Esophagus squamous epithelium (tissue), 5 donors: ENCODE data around the gene CEP295NL. TPM values are rescaled to one million over a fixed set of nuclear protein-coding genes. Genes with fewer than 3 reads are reported as not detected.
"Not testable (repeated sequence)": the region's sequence is repeated elsewhere in the genome, so short reads cannot be mapped to it uniquely, and the experiment has no call there.

Experiments used
- DNase-seq: peaks from one replicate; lab custom pipeline; 2025; lab: John Stamatoyannopoulos, UW
- H3K27ac ChIP-seq, 4 donors: fragments of 200-600 bp; sonication (generic); one replicate each; pipeline ENCODE4 v1.5.1; 2016 to 2019; ENCODE audit warnings: mild to moderate bottlenecking in 1 of 4
- H3K27me3 ChIP-seq, 4 donors: fragments of 200-600 bp; sonication (generic); 1 replicate in 3 of 4; 2 replicates in 1 of 4; pipeline versions ENCODE4 v1.5.1 to v1.6.0; 2017 to 2021; ENCODE audit warnings: antibody characterized with exemption in 1 of 4
- H3K36me3 ChIP-seq, 3 donors: fragments of 200-600 bp; sonication (generic); one replicate each; pipeline ENCODE4 v1.5.1; 2016 to 2019
- H3K4me1 ChIP-seq, 3 donors: fragments of 200-600 bp; sonication (generic); one replicate each; pipeline ENCODE4 v1.5.1; 2017 to 2019
- H3K4me3 ChIP-seq, 4 donors: fragments of 200-600 bp; sonication (generic); 1 replicate in 3 of 4; 2 replicates in 1 of 4; pipeline ENCODE4 v1.5.1; 2016 to 2019; ENCODE audit warnings: mild to moderate bottlenecking in 2 of 4, moderate library complexity in 1 of 4
- H3K9me3 ChIP-seq, 3 donors: fragments of 200-600 bp; sonication (generic); one replicate each; pipeline ENCODE4 v1.5.1; 2016 to 2019
- CTCF ChIP-seq, 6 experiments: fragments of 450-650 bp in 4 of 6; fragments of 200-600 bp in 2 of 6; sonication (generic) in 2 of 6; IDR thresholded peaks; one replicate each; pipeline ENCODE4 v1.5.1; 2016 to 2019; ENCODE audit warnings: antibody characterized with exemption in 6 of 6, mild to moderate bottlenecking in 4 of 6, moderate library complexity in 4 of 6
- POLR2A ChIP-seq, 4 donors: fragments of 450-650 bp; IDR thresholded peaks; one replicate each; pipeline ENCODE4 v1.6.1; 2017; ENCODE audit warnings: antibody characterized with exemption in 4 of 4, mild to moderate bottlenecking in 4 of 4, moderate library complexity in 3 of 4
- WGBS, 2 donors: methylation state at CpG; one replicate each; pipeline ENCODE4 v1.1.5; 2018; 5-methylcytosine and 5-hydroxymethylcytosine counted together
- intact Hi-C: fragments of 100-400 bp; cut with DNase I; formaldehyde crosslinking; loops from one replicate; pipeline ENCODE4 v1.15.0; 2022
- total RNA-seq, 4 donors: library from RNA; depleted of rRNA; stranded (reverse); fragments of >200 nt; gene quantifications; one replicate each; pipeline ENCODE4 v1.1.0, GENCODE V29; 2016
- donor health status: DM: yes; HTN: yes; CAD: no.

CEP295NL gene
- total RNA-seq, 4 donors from 2014 or later, result 0.42 to 6.9 (median 1.1) TPM

DNA sequence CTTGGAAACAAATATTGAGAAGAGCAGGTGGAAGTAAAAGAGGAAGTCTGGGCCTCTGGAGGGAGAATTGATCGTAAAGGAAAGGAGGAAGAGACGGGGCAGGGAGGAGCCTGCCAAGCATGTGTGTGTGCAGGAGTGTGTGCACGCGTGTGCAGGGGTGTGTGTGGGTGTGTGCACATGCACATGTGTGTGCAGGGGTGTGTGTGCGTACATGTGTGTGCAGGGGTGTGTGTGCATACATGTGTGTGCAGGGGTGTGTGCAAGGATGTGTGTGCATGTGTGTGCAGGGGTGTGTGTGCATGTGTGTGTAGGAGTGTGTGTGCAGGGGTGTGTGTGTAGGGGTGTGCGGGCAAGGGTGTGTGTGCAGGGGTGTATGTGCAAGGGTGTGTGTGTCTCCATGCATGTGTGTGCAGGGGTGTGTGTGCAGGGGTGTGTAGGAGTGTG lies 10.0 kb downstream of the CEP295NL start:
- 71 to 74% methylated on average over 6 of the region's 6 CpGs for WGBS, 2 donors
- no peak for TF ChIP-seq POLR2A (IDR thresholded peaks at IDR 0.05)
- no peak for TF ChIP-seq CTCF (IDR thresholded peaks at IDR 0.05)
- intact Hi-C loops, result no loop called here
- DNase-seq, result no peak
- Histone ChIP-seq H3K27me3 (no peaks in the 10 kb centered on the region), H3K27ac (no peak overlapping the region), H3K4me3 (no peak overlapping the region), H3K36me3 (no peaks in the 10 kb centered on the region), H3K4me1 (peaks cover 9 to 94% (median 73%) of the 10 kb centered on the region in 3 donors), H3K9me3 (no peaks in the 10 kb centered on the region)

DNA sequence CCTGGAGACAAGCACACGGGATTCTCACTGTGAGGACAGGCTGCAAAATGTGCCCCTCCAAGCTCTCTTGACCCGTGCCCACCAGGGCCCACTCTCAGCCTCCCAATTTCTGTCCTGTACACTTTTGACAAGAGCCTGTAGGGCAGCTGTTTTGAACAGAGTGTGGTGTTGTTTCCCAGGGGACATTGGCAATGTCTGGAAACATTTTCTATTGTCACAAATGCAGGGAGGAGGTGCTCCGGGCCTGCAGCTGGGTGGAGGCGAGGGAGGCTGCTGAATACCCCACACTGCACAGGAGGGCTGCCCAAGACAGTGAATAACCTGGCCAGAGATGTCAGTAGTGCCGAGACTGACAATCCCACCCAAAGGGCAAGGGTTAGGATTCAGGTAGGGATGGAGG lies 10.5 kb downstream of the CEP295NL start:
- TF ChIP-seq POLR2A (IDR thresholded peaks at IDR 0.05) (no peak), CTCF (IDR thresholded peaks at IDR 0.05) (no peak)
- peaks cover 9 to 90% (median 71%) of the 10 kb centered on the region in 3 donors for H3K4me1 ChIP-seq

GRCh38 chr17:78892062-78892456 lies 10.9 kb downstream of the CEP295NL start:
- TF ChIP-seq CTCF (IDR thresholded peaks at IDR 0.05) (no peak), POLR2A (IDR thresholded peaks at IDR 0.05) (no peak)

More for the DNA sequence above, 10.5 kb downstream of the CEP295NL start:
- DNase-seq, result no peak
- no peaks in the 10 kb centered on the region for H3K9me3 ChIP-seq
- H3K27me3 ChIP-seq, result no peaks in the 10 kb centered on the region
- no peaks in the 10 kb centered on the region for H3K36me3 ChIP-seq
- no peak overlapping the region for H3K4me3 ChIP-seq
- 53 to 67% methylated on average over 3 to 5 of the region's 5 CpGs for WGBS, 2 donors
- H3K27ac ChIP-seq, result peak overlapping the region in 1 of 4 donors; percentile 65
- intact Hi-C loops, result no loop called here

GRCh38 chr17:78891406-78892061 lies 11.5 kb downstream of the CEP295NL start:
- H3K4me1 ChIP-seq, result peaks cover 4 to 86% (median 62%) of the 10 kb centered on the region in 3 donors
- no peak for DNase-seq
- peak overlapping the region in 3 of 4 donors; percentile 11 to 65 (median 44) for H3K27ac ChIP-seq
- no peaks in the 10 kb centered on the region for H3K9me3 ChIP-seq
- no peaks in the 10 kb centered on the region for H3K36me3 ChIP-seq
- H3K27me3 ChIP-seq, result no peaks in the 10 kb centered on the region
- intact Hi-C loops, result no loop called here
- no peak for TF ChIP-seq CTCF (IDR thresholded peaks at IDR 0.05)
- TF ChIP-seq POLR2A (IDR thresholded peaks at IDR 0.05), result no peak
- WGBS, 2 donors, result 61 to 73% methylated on average over 14 to 16 of the region's 21 CpGs
- no peak overlapping the region for H3K4me3 ChIP-seq

More at GRCh38 chr17:78892062-78892456, 10.9 kb downstream of the CEP295NL start:
- intact Hi-C loops, result no loop called here
- no peaks in the 10 kb centered on the region for H3K9me3 ChIP-seq
- H3K4me3 ChIP-seq, result no peak overlapping the region
- H3K27ac ChIP-seq, result peak overlapping the region in 2 of 4 donors; percentile 9 to 65
- H3K27me3 ChIP-seq, result no peaks in the 10 kb centered on the region
- no peaks in the 10 kb centered on the region for H3K36me3 ChIP-seq
- peaks cover 8 to 86% (median 68%) of the 10 kb centered on the region in 3 donors for H3K4me1 ChIP-seq
- no peak for DNase-seq
- 67 to 88% methylated on average over 3 to 10 of the region's 14 CpGs for WGBS, 2 donors

DNA sequence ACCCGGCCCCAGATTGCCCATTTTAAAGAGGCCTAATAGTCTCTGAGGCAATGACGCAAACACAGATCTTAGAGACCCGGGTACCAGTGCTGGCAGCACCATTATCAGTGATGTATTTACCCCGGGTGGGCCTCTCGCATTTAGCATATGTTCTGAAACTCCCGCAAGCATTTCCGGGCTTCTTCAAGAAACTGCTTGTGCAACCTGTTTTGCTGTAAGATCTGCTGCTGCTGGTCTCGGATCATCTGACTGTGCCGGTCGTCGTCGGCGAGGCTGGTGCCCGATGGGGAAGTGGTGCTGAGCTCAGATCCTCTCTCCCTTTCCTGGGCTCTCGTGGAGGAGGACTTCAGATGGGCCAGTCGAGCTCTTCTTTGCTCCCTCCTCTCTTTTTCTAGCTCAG lies 12.5 kb downstream of the CEP295NL start:
- no peaks in the 10 kb centered on the region for H3K27me3 ChIP-seq
- no peak overlapping the region for H3K4me3 ChIP-seq
- H3K9me3 ChIP-seq, result no peaks in the 10 kb centered on the region
- H3K27ac ChIP-seq, result peak overlapping the region in 3 of 4 donors; percentile 15 to 65 (median 44)
- TF ChIP-seq POLR2A (IDR thresholded peaks at IDR 0.05) (peak in 1 of 4 donors; percentile 42), CTCF (IDR thresholded peaks at IDR 0.05) (no peak)
- peak; percentile 41 for DNase-seq
- 58 to 74% methylated on average over 12 to 15 of the region's 16 CpGs for WGBS, 2 donors
- intact Hi-C loops, result no loop called here
- H3K36me3 ChIP-seq, result no peaks in the 10 kb centered on the region
- H3K4me1 ChIP-seq, result peaks cover 6 to 86% (median 58%) of the 10 kb centered on the region in 3 donors

DNA sequence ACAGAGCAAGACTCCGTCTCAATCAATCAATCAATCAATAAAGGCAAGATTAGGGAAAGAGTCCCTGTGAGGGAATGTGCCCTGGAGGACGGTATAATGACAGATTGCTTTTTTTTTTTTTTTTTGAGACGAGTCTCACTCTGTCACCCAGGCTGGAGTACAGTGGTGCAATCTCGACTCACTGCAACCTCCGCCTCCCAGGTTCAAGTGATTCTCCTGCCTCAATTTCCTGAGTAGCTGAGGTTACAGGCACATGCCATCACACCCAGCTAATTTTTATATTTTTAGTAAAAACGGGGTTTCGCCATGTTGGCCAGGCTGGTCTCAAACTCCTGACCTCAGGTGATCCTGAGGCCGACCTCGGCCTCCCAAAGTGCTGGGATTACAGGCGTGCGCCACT lies 12.9 kb downstream of the CEP295NL start:
- H3K4me1 ChIP-seq, result peaks cover 6 to 86% (median 59%) of the 10 kb centered on the region in 3 donors

More for the DNA sequence above, 12.9 kb downstream of the CEP295NL start:
- H3K27ac ChIP-seq, result peak overlapping the region in 3 of 4 donors; percentile 15 to 65 (median 44)
- intact Hi-C loops, H3K4me3 ChIP-seq, H3K36me3 ChIP-seq, DNase-seq, H3K27me3 ChIP-seq, H3K9me3 ChIP-seq: not testable (repeated sequence)
- 66 to 76% methylated on average over 9 to 11 of the region's 11 CpGs for WGBS, 2 donors
